GM12878 (cell line): ENCODE data around the gene ABCA9.

Experiments
- ATF2 ChIP-seq: IDR thresholded peaks from 2 replicates; pipeline ENCODE4 v1.6.1; 2012; ENCODE audit warnings: low read length, inconsistent platforms
- EP300 ChIP-seq, 2 experiments: fragments of 150-350 bp in 1 of 2; IDR thresholded peaks; 2 replicates each; pipeline ENCODE4 v1.6.1; 2011 to 2012; ENCODE audit warnings: low read depth in 2 of 2, low read length in 2 of 2, borderline replicate concordance in 1 of 2, improper control_type of control experiment in 1 of 2, inconsistent platforms in 1 of 2; ENCODE audit not compliant: control insufficient read depth in 1 of 2
- EZH2 ChIP-seq: IDR thresholded peaks from 2 replicates; pipeline ENCODE4 v1.6.1; 2012; ENCODE audit warnings: low read depth, mild to moderate bottlenecking, control low read depth, inconsistent platforms, low read length, borderline replicate concordance; ENCODE audit not compliant: control insufficient read depth
- NKRF ChIP-seq: fragments of 450-650 bp; conservative IDR thresholded peaks from 2 replicates; pipeline ENCODE4 v1.6.1; 2017; ENCODE audit warnings: mild to moderate bottlenecking, moderate library complexity
- SPI1 ChIP-seq: IDR thresholded peaks from 2 replicates; pipeline ENCODE4 v1.6.1; 2011; ENCODE audit warnings: low read depth, mild to moderate bottlenecking, low read length, moderate library complexity, borderline replicate concordance; ENCODE audit not compliant: insufficient read depth

- TF ChIP-seq ATF2 (no peak), EZH2 (no peak), SPI1 (no peak), NKRF (no peak), EP300 (IDR thresholded peaks at IDR 0.05; ENCODE audit: borderline replicate concordance in 1 of 2, control insufficient read depth in 1 of 2, low read depth in 2 of 2, low read length in 2 of 2) (no peak)
These were observed 72.8 kb downstream of the ABCA9 start for GRCh38 chr17:68987966-68988365.
